Measurements from ENCODE around the gene PLCB2.

The PLCB2 gene

DNA sequence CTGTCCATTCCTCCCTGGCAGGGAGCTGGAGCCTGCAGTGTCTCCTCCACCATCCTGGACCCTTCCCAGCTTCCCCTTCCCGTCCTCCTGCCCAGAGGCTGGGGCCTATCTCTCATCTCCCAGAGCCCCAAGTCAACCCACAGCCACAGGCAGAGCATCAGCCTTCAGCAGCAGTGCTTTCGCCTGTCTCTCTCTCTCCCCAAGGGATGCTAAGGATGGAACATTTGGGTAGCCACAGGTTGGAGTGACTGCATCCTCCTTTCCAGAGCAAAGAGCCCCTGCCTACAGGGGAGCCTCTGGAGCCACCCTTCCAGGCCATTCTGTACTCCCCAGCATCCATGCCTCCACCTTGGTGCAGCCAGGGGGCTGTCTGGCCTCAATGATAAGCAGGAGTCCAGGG lies 4.2 kb downstream of the PLCB2 start:
- no peak for DNase-seq (ENCODE audit: low read depth)

DNA sequence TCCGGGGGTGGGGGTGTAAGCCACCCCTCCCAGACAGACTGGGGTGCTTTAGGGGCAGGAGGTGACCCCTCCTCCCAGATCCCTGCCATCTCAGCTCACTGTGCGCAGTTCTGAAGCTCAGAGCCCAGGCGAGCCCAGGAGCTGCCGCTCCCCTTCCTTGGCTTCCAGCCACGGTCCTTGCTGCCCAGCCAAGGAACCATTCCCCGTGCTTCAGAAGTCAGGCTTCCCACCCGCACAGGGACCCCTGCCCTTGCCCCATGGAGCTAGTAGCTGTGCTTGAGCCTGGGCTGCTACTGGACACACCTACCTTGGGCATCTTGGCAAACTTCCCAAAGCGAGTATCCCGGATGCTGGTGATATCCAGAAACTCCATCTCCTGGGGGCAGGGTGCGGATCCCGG lies 4.8 kb downstream of the PLCB2 start:
- DNase-seq (ENCODE audit: low read depth): no peak

DNA sequence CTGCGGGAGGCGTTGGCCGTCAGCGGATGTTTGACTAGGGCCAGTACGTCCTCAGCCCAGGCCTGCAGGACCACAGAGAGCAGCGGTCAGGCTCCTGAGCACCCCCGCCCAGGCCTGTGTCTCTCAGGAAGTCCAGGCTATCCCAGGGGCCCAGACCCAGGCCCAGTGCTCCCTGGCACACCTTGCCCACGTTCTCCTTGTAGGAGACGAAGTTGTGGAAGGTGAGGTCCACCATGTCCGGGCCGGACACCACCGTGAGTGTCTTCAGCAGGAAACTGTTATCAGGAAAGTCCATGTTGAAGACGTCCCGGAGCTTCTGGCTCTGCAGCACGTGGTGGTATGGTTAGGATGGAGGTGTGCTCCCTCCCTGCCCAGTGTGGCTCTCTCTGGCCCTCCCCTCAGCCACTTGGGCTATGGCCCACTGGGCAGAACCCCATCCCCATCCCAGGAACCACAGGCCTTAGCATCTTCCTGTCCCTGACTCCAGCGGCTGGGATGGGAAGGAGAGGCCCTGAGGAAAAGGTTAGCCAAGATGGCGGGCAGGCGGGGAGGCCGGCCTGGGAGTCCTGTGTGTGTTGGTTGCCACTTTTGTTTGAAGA lies 5.3 kb downstream of the PLCB2 start:
- DNase-seq (ENCODE audit: low read depth): no peak

DNA sequence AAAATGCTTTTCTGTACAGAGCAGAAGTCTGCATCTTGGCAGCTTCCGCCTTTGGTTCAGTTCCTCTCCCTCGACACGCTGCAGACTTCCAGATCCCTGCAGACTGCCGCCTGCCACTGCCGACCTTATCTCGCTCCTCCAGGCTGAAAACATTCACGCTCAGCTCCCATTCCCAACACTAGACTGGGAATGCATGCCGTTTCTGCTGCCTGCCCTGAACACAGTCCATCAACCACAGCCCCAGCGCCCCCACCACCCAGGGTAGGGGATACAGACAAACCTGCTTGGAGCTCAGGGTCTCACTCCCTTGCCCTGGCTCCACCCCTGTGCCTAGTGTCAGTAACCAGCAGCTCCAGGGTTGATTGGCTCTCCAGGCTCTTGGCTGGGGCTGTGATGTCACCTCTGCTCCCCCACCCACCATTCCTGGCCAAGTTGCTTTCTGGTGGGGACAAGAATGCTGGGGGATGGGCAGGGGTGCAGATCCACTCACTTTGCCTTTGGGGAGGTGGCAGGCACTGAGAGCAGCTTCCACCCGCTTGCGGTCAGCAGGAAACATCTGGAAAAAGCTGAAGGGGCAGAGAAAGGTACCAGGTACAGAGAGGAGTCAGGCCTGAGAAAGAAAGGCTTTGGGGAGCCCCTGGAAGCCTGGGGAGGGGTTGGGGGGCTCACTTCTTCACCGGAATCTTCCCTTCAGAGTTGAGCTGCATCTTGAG lies 6.1 kb downstream of the PLCB2 start:
- DNase-seq (ENCODE audit: low read depth): no peak

DNA sequence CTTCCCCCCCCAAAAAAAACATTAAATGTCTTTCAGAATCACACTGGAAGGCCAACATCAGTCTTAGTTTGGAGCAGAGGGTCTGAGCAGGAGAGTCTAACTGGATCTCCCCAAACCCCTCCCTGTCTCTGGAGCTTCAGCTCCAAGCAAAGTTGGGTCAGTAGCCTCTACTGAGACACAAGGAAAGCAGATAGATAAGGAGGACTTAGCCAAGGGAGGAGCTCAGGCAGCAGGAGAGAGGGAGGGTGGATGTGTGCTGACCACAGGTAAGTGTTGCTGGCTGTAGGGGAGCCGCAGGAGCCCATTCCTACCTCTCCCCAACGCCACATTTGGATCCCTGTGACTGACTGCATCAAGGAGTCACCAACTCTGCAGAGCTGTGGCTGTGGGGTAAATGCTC lies 7.0 kb downstream of the PLCB2 start:
- no peak for DNase-seq (ENCODE audit: low read depth)

DNA sequence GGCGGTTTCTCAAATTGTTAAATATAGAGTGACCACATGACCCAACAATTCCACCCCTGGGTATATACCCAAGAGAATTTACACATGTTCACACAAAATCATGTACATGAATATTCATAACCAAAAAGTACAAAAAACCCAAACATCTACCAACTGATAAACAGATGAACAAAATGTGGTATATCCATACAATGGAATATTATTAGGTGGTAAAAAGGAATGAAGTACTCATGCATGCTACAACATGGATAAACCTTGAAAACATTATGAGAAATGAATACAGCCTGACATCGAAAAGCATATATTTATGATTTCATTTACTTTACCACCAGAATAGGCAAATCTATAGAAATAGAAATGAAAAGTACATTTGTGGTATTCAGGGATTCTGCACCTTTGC lies 7.4 kb downstream of the PLCB2 start:
- no peak for DNase-seq (ENCODE audit: low read depth)

DNA sequence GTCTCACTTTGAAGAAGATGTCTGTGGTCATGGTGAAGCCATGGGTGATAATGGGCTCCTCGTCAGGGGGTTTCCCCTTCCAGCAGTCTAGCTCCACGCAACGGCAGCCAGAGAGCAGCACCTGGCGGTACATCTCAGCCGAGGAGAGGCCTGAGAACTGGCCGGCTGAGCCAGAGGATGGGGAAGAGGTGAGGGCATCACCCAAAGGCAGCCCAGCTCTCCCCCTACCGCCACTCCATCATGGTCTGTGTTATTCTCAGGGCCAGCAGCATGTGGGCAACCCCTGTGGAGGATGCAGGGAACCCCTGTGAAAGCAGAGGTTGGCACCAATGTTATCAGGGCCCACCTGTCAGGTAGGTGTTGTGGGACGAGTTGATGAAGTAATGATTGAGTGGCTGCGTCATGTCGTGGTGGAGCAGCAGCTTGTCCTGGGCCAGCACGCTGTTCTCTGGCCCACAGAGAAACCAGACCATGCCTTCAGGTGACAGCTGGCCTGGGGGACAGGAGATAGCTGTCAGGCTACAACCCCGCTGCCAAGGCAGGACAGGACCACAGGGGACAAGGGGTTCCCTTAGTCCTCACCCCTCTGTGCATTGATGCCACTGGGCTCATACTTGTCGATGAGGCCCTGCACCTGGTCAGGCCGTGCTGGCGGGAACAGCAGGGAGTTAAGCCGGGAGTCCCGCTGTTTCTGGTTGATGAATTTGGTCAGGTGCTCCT lies 9.4 kb downstream of the PLCB2 start:
- DNase-seq (ENCODE audit: low read depth): no peak

DNA sequence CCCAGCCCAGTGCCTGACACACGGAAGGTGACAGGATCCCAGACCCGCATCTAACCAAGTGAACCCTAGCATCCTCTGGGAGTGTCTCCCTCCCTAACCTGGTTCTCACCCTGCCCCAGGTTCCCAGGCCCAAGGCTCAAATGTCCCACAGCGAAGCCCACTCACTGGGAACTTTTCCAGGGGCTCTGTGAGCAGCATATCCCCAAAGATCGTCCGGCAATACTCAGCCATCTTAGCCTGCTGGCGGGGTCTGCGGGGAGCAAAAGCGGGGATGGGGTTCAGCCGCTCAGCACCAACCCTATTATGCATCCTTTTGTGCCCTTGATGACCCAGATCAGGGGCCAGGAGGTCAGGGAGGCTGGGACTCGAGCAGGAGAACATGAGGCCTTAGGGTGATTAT lies 10.4 kb downstream of the PLCB2 start:
- DNase-seq (ENCODE audit: low read depth): no peak

DNA sequence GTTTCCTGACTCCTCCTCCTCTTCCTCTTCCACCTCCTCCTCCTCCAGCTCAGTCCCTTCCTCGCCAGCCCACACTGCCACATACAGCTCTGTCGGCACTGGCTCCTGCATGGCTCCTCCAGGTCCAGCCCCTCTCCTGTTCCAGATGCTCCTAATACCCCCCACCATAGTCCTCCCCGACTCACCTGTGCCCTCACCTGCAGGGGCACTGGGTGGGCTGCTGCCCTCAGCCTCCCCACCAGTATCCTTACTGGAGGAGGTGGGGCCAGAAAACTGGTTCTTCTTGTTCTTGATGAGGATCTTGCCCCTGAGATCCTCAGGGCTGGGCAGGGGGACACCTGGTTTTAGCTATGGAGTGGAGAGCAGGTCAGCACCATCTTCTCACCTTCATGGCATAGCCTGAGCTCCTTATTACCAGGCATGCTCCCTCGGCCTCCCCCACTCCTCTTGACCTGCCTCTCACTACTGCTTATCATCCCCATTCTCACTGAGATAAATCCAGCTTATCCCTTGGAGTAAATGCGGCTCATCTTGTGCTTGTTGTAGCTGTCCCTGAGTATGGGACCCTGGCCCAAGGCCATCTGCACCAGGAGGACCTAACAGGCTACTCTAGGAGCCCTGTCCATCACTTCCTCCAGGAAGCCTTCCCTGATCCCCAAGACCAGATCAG lies 11.0 kb downstream of the PLCB2 start:
- no peak for DNase-seq (ENCODE audit: low read depth)

DNA sequence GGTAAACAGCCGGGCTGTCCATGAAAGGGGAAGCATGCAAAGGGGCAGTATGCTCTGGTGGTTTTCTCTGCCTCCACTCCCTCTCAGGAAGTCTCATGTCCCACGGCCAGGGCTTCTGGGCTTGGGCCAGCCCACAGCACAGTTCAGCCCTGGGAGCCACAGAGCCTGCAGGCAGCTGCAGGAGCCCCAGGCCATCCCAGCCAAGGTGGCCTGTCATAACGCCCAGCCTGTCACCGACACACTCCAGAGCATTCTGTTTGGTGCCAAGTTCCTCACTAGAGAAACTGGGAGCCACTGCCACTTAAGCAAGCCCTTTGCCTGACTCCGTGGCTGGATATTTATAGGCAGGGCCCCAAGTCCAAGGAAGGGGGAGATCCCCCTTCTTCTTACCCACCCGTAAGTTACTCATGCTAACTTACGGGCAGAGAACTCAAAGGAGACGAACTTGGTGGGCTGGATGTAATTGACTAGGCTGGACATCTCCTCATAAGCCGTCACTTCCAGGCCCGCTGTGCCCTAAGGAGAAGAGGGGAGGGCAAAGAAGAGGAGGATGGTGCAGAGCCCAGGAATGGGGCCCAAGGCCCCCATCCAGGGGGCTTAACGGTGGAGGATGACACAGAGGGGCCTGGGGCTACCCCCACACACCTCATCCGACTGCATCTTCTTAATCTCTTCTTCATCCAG lies 11.7 kb downstream of the PLCB2 start:
- no peak for DNase-seq (ENCODE audit: low read depth)

DNA sequence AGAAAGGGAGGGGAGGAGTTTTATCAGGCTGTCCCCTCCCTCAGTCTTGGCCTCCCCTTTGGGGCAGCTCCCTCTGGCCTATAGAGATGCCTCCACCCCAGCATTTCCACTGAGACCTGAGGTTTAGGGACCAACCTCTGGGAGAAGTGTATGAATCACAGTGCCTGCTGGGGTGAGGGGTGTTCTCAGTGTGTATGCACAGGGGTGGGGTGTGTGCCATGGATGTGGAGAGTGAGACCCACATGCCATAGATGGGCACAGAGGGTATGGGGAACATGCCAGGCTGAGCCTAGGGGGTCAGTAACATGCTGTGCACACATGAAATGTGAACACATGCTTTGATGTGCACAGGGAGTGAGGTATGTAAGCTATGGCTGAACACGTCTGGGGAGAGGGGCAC lies 12.4 kb downstream of the PLCB2 start:
- no peak for DNase-seq (ENCODE audit: low read depth)

DNA sequence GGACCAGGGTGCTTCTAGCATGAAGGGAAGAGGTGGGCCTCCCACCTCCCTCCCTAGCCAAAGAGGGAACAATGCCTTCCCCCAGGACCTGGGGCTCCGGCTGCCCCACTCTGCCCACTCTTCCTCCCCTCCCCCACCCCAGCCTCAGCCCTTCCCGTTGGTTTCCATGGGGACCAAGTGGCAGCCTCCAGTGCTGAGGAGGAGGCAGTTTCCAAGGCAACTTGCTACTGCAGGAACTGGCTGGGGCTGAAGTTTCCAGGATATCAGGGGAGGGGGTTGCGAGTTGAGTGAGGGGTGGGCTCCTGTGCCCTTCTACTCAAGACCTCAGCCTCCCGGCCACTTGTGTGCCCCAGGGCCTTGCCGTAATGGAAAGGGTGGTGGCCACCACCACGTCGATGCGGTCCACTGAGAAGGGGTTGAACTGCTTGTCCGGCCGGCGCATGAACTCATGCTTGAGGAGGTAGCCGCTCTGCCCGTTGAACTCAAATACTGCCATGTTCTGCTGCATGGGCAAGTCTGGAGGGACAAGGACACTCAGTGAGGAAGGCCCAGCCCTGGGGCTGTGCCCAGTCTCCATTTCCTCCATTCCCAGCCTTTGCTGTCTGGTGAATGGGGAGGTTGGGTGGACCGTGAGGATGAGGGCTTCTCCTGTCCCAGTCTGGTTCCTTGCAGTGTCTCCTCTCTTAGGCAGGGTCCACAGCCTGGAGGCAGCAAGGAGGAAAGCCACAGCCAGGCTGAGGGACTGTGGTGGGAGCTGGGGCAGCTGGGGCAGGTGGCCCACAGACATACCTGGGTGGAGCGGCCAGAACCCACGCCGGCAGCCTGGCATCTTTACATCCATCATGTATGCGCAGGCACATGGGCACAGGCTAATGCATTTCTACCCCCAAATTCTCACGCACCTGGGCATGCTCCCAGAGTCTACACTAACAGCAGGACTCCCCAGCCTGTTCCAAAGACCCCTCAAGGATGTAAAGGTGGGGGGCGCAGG lies 13.5 kb downstream of the PLCB2 start:
- DNase-seq (ENCODE audit: low read depth): no peak

DNA sequence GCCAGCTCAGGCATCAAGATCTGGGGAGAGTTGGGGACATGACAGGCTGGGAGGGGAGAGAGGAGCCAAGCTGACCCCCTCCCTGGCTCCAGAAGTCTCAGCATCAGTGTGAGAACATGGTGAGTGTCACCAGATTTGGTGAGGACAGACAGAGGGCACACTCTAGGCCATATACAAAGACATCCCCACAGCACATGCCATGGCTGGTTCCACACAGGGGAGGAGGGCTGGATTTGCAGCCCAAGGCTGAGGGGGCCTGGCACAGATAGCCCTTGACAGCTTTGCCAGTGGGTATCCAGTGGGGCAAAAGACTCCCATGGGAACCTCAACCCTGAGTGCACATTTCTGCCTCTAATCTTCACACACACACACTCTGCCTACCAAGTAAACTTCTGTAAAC lies 14.7 kb downstream of the PLCB2 start:
- DNase-seq (ENCODE audit: low read depth): no peak

DNA sequence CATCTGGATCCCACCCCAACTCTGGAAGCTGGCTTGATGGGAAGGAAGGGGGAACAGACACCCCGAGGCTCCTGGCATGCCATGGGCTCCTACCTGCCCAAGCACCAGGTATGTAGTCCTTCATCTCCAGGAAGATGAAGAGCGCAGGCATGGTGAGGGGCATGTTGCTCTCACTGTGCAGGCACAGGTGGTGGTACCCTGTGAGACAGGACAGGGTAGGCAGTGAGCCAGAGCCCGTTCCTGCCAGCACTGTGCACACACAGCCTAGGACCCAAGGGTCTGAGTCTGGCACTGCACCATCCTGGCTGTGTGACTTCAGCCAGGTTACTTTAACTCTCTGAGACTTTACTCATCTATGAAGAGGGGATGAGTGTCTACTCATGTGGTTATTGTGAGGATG lies 15.5 kb downstream of the PLCB2 start:
- no peak for DNase-seq (ENCODE audit: low read depth)

DNA sequence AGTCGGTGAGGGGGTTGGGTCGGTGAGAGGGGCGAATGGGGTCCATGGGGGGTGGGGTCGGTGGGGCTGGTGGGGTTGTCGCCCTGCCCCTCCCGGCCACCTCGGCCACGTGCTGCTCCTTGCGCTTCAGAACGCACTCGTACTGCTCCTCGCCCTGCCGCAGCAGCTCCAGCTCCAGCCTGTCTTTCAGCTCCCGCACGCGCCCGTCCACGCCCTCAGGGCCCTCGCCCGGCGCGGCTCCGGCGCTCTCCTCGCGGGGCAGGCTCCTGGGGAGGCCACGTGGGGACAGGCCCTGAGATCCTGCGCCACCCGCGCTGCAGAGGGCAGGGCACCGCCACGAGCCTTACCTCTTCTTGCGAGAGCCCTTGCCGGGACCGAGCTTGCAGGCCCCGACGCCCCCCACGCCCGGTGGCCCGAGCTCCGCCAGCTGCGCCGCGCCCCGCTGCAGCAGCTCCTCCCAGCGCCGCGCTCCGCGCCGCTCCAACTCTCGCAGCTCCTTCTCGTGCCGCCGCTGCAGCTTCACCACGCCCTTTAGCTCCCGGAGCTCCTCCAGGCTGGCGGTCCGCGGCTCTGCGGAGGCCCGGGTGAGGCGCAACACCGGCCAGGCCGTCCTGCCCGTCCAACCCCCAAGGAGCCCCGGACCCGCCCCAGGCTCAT lies 16.7 kb downstream of the PLCB2 start:
- no peak for DNase-seq (ENCODE audit: low read depth)

DNA sequence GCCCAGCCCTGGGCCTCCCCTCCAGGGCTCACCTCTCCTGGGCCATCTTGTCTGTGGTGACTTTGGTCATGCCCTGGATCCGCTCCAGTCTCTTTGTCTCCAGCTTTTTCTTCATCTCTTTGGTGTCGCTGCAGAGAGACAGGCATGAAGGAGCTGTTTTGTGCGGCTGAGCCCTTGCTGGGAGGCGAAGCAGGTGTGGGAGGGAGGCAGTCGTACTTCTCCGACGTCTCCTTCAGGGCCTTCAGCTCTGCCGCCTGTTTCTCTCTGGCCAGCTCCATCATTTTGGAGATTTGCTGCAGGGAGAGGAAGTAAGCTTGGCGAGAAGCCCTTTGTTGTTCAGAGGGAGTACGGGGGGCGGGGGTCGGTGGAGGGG lies 17.2 kb downstream of the PLCB2 start:
- DNase-seq (ENCODE audit: low read depth): no peak

DNA sequence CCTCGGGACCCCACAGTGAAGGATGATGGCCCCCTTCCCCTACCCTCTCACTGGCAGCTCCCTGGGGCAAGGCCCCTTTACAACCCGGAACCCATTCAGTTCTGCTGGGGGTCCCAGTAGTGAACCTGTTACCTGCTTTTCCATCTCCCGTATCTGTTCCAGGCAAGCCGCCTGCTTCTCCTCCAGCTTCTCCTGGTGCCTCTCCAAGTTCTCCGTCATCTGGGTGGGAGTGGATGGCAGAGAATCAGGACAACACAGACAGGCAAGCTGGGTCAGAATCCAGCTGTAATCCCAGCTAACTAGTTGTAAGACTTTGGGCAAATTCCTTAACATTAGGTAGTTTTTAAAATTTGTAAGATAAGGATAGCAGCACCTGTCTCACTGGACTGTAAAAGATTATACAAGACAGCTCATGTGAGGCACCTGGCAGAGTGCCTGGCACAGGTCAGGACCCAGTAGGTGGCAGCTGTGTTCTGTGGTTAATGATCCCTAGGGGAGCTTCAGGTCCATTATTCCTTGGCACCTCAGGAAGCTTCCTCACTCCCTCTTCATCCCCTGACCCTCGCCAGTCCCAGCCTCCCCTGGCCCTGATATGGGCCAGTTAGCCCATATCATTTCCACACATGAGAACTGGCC lies 18.5 kb downstream of the PLCB2 start:
- DNase-seq (ENCODE audit: low read depth): no peak

DNA sequence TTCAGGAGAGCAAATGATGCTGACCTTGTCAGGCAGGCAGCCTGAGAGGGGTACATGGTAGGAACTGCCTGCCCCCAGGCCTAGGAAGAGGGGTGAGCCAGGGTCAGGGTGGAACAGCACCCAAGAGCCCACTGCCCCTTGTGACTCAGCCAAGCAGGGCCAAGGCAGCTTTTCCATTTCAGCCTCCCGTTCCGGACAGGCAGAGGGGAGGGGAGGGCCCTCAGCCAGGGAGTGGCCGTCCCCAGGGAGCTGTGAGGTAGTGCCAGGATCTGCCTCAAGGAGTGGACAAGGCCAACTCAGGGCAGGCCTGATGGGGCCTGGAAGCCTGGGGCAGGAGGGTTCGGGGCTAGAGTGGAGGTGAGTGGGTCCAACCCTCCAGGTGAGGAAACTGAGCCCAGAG lies 19.8 kb downstream of the PLCB2 start:
- no peak for DNase-seq (ENCODE audit: low read depth)

DNA sequence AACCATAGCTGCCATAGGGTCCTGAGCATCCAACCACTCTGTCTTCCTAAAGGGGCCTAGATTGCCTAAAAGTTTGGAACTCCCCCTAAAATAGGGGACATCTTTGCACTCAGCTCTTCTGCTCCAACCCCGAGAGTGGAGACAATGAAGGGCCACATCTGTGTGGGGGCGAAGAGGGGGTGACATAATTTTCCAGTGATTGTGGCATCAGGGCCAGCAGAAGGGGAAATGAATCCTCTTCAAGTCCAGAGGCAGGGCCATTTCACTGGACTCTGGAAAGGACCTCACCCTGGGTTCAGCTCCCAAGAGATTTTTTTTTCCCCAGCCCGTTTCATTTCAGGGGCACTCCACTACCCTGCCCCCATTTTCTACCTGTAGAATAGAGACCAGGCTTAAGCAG lies 20.2 kb downstream of the PLCB2 start:
- no peak for DNase-seq (ENCODE audit: low read depth)

DNA sequence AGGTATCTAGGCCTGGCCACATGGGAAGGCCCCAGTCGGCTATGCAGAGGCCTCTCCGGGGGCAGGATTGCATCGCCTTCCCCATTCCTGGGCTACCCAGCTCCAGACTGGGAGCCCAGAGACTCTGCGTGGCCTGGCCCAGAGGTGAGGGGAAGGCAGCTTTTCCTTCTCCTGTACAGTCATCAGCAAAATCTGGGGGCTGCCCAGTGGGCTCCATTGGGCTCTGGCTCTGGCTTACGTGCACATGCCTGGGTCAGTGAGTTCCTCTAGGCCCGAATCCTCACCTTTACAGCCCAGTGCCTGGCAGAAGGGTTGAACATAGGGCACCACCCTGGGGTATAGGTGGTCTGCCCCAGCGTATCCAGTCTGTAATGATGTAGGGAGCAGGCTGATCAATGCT lies 20.9 kb downstream of the PLCB2 start:
- no peak for DNase-seq (ENCODE audit: low read depth)

Measured in GM04503 (cell line).